ENCODE results near the gene ZFYVE26. TPM values are rescaled to one million over a fixed set of nuclear protein-coding genes. Genes with fewer than 3 reads are reported as not detected.
A peak's percentile ranks its signal among the peaks of the same experiment; 100 is the strongest.

Gene ZFYVE26
- polyA plus RNA-seq, 3 donors, result 1.0 to 17.6 (median 2.3) TPM

DNA sequence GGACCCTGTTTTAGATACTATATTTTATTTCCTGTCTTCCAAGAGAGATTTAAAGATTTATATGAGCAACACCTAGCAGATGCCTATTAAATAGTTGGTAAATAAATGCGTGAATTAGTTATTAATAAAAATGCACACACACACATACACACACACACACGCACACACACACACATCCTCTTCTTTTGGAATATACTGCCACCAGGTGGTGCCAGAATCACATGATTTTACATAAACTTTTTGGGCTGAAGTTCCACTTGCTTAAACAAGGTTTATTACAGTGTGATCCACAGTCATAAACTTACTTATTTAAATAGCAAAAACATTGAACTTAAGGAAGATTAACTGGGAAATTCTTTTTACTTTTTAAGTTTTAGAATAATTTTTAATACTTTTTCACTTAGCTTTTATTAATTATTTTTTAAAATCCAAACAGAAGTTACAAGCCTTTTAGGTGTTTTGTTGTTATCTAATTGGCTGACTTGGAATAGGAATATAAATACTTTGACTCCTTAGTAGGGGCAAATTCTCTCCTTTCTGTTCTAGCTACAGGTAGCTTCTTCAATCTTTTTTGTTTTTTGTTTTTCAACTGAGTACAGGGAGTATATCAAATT, 20.7 kb upstream of the ZFYVE26 start:
- no peak overlapping the region for H2AFZ ChIP-seq (ENCODE audit: insufficient read depth, low read depth, low read length, poor library complexity, severe bottlenecking)
- H3K9ac ChIP-seq (ENCODE audit: insufficient read depth, low read length, poor library complexity, severe bottlenecking), result no peak overlapping the region
- H3K27ac ChIP-seq (ENCODE audit: low read depth in 1 of 2, low read length in 2 of 2), result no peak overlapping the region
- Mint-ChIP-seq H3K36me3 (peaks cover 11% of the 10 kb centered on the region in 2 donors), H3K9me3 (no peaks in the 10 kb centered on the region), H3K4me3 (no peak overlapping the region), H3K4me1 (peaks cover 5% of the 10 kb centered on the region), H3K27ac (peak overlapping the region in 5 of 7 donors; percentile 14 to 66 (median 42)), H3K27me3 (ENCODE audit: low read depth in 3 of 3) (peaks cover 0 to 2% (median 0%) of the 10 kb centered on the region in 3 donors)
- no CpG with 5 or more reads among the region's 2 CpGs for WGBS (ENCODE audit: insufficient coverage)
- DNase-seq, result peak; percentile 71 to 77 (median 75)
- H3K36me3 ChIP-seq (replicated peaks in 1 of 2; ENCODE audit: control insufficient read depth in 1 of 2, insufficient read depth in 2 of 2, low read length in 2 of 2), result no peaks in the 10 kb centered on the region
- H3K27me3 ChIP-seq (ENCODE audit: control insufficient read depth in 2 of 2, insufficient read depth in 2 of 2, low read length in 2 of 2), result no peaks in the 10 kb centered on the region
- intact Hi-C loops (cut with micrococcal nuclease), result loop anchor here (5.0 to 10.0 kb wide), 2 partner anchors 98 to 980 kb away; no protein-coding TSS in a partner anchor
- TF ChIP-seq, protein P1, sequence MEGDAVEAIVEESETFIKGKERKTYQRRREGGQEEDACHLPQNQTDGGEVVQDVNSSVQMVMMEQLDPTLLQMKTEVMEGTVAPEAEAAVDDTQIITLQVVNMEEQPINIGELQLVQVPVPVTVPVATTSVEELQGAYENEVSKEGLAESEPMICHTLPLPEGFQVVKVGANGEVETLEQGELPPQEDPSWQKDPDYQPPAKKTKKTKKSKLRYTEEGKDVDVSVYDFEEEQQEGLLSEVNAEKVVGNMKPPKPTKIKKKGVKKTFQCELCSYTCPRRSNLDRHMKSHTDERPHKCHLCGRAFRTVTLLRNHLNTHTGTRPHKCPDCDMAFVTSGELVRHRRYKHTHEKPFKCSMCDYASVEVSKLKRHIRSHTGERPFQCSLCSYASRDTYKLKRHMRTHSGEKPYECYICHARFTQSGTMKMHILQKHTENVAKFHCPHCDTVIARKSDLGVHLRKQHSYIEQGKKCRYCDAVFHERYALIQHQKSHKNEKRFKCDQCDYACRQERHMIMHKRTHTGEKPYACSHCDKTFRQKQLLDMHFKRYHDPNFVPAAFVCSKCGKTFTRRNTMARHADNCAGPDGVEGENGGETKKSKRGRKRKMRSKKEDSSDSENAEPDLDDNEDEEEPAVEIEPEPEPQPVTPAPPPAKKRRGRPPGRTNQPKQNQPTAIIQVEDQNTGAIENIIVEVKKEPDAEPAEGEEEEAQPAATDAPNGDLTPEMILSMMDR (IDR thresholded peaks at IDR 0.05), result peak; percentile 73
- peaks cover 0 to 9% of the 10 kb centered on the region in 2 donors for H3K4me1 ChIP-seq (ENCODE audit: control insufficient read depth in 1 of 2, insufficient read depth in 2 of 2, low read length in 2 of 2)
- H3K9me3 ChIP-seq (replicated peaks in 1 of 2; ENCODE audit: control insufficient read depth in 1 of 2, insufficient read depth in 1 of 2, low read length in 2 of 2), result no peaks in the 10 kb centered on the region
- H4K20me1 ChIP-seq (ENCODE audit: insufficient read depth, low read length), result no peaks in the 10 kb centered on the region
- no peaks in the 10 kb centered on the region for H3K79me2 ChIP-seq (ENCODE audit: insufficient read depth, low read length)
- H3K4me2 ChIP-seq (replicated peaks; ENCODE audit: extremely low read depth, low read length, poor library complexity, severe bottlenecking), result no peak overlapping the region
- H3K4me3 ChIP-seq (replicated peaks in 1 of 3; ENCODE audit: low read depth in 2 of 3, low read length in 3 of 3), result no peak overlapping the region

GRCh38 chr14:67835596-67835995, 19.2 kb upstream of the ZFYVE26 start:
- Histone ChIP-seq H3K4me3 (replicated peaks in 1 of 3; ENCODE audit: low read depth in 2 of 3, low read length in 3 of 3) (no peak overlapping the region), H3K27ac (ENCODE audit: low read depth in 1 of 2, low read length in 2 of 2) (no peak overlapping the region), H2AFZ (ENCODE audit: insufficient read depth, low read depth, low read length, poor library complexity, severe bottlenecking) (no peak overlapping the region), H3K27me3 (ENCODE audit: control insufficient read depth in 2 of 2, insufficient read depth in 2 of 2, low read length in 2 of 2) (no peaks in the 10 kb centered on the region), H3K9ac (ENCODE audit: insufficient read depth, low read length, poor library complexity, severe bottlenecking) (no peak overlapping the region), H3K9me3 (replicated peaks in 1 of 2; ENCODE audit: control insufficient read depth in 1 of 2, insufficient read depth in 1 of 2, low read length in 2 of 2) (no peaks in the 10 kb centered on the region), H3K36me3 (replicated peaks in 1 of 2; ENCODE audit: control insufficient read depth in 1 of 2, insufficient read depth in 2 of 2, low read length in 2 of 2) (no peaks in the 10 kb centered on the region), H3K79me2 (ENCODE audit: insufficient read depth, low read length) (no peaks in the 10 kb centered on the region), H3K4me1 (ENCODE audit: control insufficient read depth in 1 of 2, insufficient read depth in 2 of 2, low read length in 2 of 2) (peaks cover 0 to 9% of the 10 kb centered on the region in 2 donors), H4K20me1 (ENCODE audit: insufficient read depth, low read length) (no peaks in the 10 kb centered on the region), H3K4me2 (replicated peaks; ENCODE audit: extremely low read depth, low read length, poor library complexity, severe bottlenecking) (no peak overlapping the region)
- Mint-ChIP-seq H3K36me3 (peaks cover 5 to 23% of the 10 kb centered on the region in 2 donors), H3K4me1 (peaks cover 5% of the 10 kb centered on the region), H3K27me3 (ENCODE audit: low read depth in 3 of 3) (peaks cover 0 to under 1% (median 0%) of the 10 kb centered on the region in 3 donors), H3K9me3 (no peaks in the 10 kb centered on the region), H3K4me3 (no peak overlapping the region), H3K27ac (no peak overlapping the region)
- no peak for DNase-seq
- intact Hi-C loops (cut with micrococcal nuclease), result loop anchor here (5.0 to 10.0 kb wide), 2 partner anchors 99 to 982 kb away; no protein-coding TSS in a partner anchor
- TF ChIP-seq, protein P1 (IDR thresholded peaks at IDR 0.05), result no peak

Data from CD14-positive monocyte (primary cell).